GM18499 (cell line): ENCODE measurements around the gene MTARC1.
A peak's percentile ranks its signal among the peaks of the same experiment; 100 is the strongest.

ENCODE experiments used
- ATAC-seq: cut with Tn5 transposase; IDR thresholded peaks from one replicate; pipeline ENCODE4 v1.9.1; 2021; ENCODE audit warnings: moderate number of reproducible peaks; ENCODE audit not compliant: insufficient read depth, unreplicated experiment

Gene MTARC1

DNA sequence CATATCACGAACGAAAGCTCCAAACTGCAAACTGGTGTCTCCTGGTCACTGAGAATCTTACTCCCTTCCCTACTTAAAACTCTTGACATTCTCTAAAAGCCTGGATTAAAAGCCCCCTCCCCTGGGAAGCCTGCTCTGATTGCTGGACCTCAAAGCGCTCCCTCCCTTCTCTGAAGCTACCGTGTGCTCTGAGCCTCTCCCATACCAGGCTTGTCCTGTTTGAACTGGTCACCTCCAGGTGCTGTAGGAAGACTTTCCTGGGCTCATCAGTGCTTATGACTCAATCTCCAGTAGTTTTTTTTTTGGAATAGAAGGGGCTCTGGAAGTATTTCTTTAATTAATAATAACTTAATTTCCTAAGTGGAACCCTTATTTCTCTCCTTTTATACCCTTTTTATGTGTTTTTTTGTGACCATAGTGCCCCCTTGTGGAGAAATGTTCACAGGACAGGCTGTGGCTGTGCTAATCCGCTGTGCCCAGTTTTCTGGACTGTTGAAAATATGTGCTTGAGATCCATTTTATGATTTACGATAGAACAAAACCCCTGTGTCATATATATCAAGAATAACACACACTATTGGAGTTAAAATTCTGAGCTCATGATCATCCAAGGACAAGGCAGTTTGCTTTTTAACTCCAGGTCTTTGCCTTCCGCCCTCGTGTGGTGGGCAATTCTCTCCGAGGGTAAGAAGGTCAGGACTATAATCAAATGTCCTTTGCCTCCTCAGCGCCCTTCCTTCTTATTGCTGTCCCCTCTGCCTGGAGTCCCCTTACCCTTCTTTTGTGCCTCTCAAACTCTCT, 16.9 kb downstream of the MTARC1 start:
- no peak for ATAC-seq

DNA sequence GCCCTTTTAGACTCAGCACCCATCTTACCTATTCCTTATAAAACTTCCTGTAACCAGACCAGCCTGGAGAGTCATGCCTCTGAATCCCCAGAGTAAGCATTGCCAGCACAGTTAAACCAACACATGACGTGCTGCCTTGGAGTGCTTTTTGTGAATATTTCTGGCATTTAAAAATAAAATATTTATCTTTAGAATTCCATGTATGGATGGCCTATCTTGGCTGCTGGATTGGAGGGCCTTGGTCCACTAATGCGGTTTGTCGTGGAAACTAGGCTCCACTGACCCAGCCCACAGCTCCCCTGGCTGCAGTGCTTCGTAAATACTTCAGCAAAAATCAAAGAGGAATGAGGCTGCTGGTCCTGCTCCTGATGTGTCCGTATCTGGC, 17.5 kb downstream of the MTARC1 start:
- ATAC-seq = no peak

DNA sequence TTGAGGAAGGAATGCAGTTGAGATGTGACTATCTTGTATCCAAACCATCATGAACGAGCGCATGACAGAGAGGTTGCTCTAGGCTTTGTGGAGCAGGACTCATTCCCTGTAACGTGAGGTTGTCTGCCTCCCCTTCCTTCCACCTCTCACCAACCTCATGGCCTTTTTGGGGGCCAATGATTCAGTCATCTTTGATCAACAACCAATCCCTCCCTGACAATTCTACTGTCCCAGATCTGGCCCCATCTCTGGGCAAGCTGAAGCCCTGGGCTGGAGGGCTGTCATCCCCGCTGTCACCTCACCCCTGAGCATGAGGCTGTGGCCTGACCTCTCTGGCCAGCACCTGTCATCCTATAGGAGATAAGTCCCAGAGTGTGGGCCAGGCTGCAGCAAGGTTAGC, 19.7 kb downstream of the MTARC1 start:
- no peak for ATAC-seq

- ATAC-seq = no peak
These were observed 21.0 kb downstream of the MTARC1 start for GRCh38 chr1:220807726-220808125.

DNA sequence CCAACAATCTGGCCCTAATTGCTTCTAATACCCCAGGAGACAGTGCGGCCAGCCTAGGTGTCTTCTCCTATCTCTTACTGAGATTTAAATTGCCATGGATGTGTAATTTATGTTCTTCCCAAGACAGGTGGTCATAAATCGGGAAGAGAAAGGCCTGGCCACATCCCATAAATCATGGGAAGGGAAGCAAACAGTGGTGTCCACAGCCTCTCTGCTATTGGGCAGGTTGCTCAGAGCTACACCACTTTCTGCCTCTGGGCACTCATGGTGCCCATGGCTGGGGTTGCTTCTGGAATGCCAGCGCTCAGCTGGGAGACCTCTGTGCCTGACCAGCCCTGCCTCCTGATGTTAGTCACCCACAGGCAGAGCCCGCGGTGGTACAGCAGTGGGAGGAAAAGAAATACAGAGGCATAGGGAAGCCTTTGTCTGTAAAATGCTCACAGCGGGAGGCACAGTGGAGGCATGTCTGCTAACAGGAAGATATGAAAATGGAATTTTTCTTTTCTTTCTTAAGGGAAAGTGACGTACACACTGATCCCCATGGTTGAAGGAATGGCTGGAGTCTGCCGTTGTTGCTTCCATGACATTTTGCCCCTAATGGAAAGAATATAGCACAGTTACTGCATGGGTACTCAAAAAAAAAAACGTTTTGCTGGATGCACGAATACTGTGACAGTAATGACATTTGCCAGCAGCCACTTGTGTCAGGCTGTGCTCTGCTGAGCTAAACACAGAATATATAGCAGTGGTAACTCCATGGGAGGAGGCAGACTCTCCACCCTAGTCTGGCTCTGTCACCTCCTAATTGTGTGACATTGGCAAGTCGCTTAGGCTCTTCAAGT, 21.9 kb downstream of the MTARC1 start:
- ATAC-seq = no peak

DNA sequence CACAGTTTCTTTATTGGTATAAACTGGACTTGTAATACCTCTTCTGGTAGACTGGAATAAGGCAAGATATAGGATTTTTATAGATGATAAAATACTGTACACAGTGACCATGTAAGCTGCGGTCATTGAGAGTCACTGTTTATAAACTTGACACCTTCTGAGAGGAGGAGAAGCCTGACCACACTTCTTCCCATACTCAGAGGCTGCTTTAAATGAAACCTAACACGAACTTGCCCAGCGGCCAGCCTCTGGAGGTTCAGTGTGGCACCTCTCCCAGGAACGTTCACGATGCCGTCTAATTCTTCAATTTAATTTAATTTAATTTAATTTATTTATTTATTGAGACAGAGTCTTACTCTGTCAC, 22.5 kb downstream of the MTARC1 start:
- no peak for ATAC-seq

DNA sequence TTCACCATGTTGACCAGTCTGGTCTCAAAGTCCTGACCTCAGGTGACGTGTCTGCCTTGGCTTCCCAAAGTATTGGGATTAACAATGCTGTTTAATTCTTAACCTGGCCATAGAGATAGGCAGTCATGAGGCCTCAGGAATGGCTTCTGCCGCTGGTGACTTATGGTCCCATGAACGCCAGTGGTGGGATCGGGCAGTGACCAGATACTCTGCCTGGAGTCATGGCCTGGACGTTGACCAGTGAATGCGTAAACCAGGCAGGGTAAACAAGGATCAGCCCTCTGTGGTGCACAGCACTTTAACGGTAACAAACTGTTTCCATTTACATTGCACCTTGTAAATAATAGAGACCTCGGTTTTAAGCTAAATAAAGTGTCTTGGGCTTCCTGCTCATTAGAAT, 23.0 kb downstream of the MTARC1 start:
- ATAC-seq = no peak

- ATAC-seq = peak; percentile 97
These were observed 23.5 kb downstream of the MTARC1 start for GRCh38 chr1:220810179-220810653.

GRCh38 chr1:220810963-220811362, 24.2 kb downstream of the MTARC1 start:
- no peak for ATAC-seq

GRCh38 chr1:220811695-220812094, 25.0 kb downstream of the MTARC1 start:
- no peak for ATAC-seq

DNA sequence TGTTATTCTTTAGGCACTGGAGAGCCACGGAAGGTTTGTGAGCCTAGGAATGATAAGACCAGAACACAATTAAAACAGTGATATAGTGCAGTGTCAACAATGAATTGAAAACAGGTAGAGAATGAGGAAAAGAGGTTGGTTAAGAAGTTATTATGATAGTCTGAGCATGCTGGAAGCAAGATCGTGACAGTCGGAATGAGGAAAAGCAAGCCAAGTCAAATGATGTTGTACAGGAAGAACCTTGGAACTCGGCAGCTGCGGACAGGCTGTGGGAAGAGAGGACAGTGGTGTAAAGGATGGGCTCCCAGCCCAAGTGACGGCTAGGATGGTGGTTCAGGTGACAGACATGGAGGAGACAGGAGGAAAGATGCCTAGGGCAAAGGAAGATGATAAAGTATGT, 25.6 kb downstream of the MTARC1 start:
- no peak for ATAC-seq

DNA sequence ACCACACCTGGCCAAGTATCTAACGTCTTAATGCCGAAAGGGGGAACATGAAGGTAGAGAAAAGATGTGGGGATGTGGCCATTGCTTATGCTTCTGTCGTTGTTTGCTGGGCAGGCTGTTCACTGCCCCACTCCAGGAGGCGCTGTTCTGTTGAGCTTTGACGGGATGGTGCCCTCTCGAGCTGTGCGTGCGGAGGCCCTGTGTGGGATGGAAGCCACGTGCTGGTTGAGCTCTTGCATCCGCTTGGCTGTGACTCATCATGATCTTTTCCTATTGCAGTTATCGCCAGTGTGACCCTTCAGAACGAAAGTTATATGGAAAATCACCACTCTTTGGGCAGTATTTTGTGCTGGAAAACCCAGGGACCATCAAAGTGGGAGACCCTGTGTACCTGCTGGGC, 26.3 kb downstream of the MTARC1 start:
- ATAC-seq = no peak

DNA sequence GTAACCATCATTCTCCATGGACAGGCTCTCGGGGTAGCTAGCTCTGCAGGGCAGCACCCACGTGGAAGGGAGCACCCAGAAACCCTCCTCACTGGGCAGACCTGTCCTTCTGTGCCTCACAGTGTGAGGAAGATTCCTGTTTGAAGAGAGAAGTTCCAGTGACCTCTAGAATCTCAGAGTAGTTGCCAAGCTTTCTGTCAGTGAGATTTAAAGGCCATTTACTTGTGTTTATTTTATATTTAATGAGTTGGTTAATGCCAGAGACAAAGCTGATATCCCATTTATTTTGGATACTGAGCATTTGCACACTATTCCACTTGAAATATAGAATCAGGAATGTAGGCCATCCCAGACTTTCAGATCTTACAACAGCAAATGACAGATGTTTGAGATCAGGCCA, 28.7 kb downstream of the MTARC1 start:
- no peak for ATAC-seq

GRCh38 chr1:220817907-220818306, 31.2 kb downstream of the MTARC1 start:
- ATAC-seq = no peak

- ATAC-seq = no peak
These were observed 31.9 kb downstream of the MTARC1 start for GRCh38 chr1:220818421-220819173.

- no peak for ATAC-seq
These were observed 32.8 kb downstream of the MTARC1 start for GRCh38 chr1:220819467-220820026.

GRCh38 chr1:220824031-220824989, 37.6 kb downstream of the MTARC1 start:
- no peak for ATAC-seq

- no peak for ATAC-seq
These were observed 39.3 kb downstream of the MTARC1 start for GRCh38 chr1:220825819-220826551.

DNA sequence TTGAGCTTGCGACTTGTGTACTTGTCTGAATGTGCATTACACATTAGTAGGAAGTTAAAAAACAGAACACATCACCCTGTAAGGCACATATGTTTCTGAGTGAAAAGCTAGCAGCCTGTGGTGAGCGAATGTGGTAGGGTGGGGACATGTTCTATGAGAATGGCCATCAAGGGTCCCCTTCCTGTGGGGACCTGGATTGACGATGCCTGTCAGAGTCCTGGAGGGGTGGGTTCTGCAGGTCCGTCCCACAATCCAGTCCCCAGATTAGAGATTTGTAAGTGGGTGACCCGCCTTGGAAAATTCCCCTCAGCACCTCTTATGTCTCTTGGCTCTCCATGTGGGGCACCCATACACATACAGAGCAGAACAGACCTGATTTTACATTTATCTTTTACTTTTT, 40.0 kb downstream of the MTARC1 start:
- no peak for ATAC-seq
